ENCODE data around the gene NECAP2.

NECAP2 gene

GRCh38 chr1:16397120-16397519 lies 43.4 kb upstream of the NECAP2 start:
- Histone ChIP-seq H2AFZ (ENCODE audit: low read length) (no peak overlapping the region), H3K27me3 (replicated peaks; ENCODE audit: insufficient read depth, low read length) (no peaks in the 10 kb centered on the region), H3K27ac (ENCODE audit: low read length) (no peak overlapping the region), H3K9me3 (replicated peaks; ENCODE audit: insufficient read depth, low read length) (no peaks in the 10 kb centered on the region), H3K79me2 (ENCODE audit: low read length) (peaks cover 24% of the 10 kb centered on the region), H3F3A (ENCODE audit: insufficient read depth, low read length) (no peaks in the 10 kb centered on the region), H3K4me3 (ENCODE audit: low read length) (no peak overlapping the region), H4K20me1 (ENCODE audit: insufficient read depth, low read length) (peaks cover 19% of the 10 kb centered on the region), H3K9ac (ENCODE audit: low read length) (no peak overlapping the region), H3K4me1 (ENCODE audit: low read length) (no peaks in the 10 kb centered on the region), H3K4me2 (ENCODE audit: low read depth, low read length) (no peak overlapping the region), H3K36me3 (replicated peaks; ENCODE audit: insufficient read depth, low read length) (0 out of 2 replicates have a peak, but pooled peaks cover 3% of the 10 kb centered on the region), H3K9me2 (replicated peaks; ENCODE audit: insufficient read depth, low read length) (no peaks in the 10 kb centered on the region)
- DNase-seq, result no peak
- TF ChIP-seq EZH2phosphoT487 (IDR thresholded peaks at IDR 0.05; ENCODE audit: low read length) (no peak), EZH2 (optimal IDR thresholded peaks at IDR 0.05; ENCODE audit: low read depth, low read length) (no peak), CTCF (IDR thresholded peaks at IDR 0.05; ENCODE audit: low read length) (no peak)

- H3K27ac ChIP-seq (ENCODE audit: low read length), result no peak overlapping the region
- H3F3A ChIP-seq (ENCODE audit: insufficient read depth, low read length), result no peaks in the 10 kb centered on the region
- H3K4me2 ChIP-seq (ENCODE audit: low read depth, low read length), result no peak overlapping the region
- no peak for DNase-seq
- TF ChIP-seq EZH2phosphoT487 (IDR thresholded peaks at IDR 0.05; ENCODE audit: low read length) (no peak), EZH2 (optimal IDR thresholded peaks at IDR 0.05; ENCODE audit: low read depth, low read length) (no peak), CTCF (IDR thresholded peaks at IDR 0.05; ENCODE audit: low read length) (no peak)
- no peaks in the 10 kb centered on the region for H3K9me3 ChIP-seq (replicated peaks; ENCODE audit: insufficient read depth, low read length)
- H3K79me2 ChIP-seq (ENCODE audit: low read length), result peaks cover 10% of the 10 kb centered on the region
- H3K36me3 ChIP-seq (replicated peaks; ENCODE audit: insufficient read depth, low read length), result 0 out of 2 replicates have a peak, but pooled peaks cover 3% of the 10 kb centered on the region
- H2AFZ ChIP-seq (ENCODE audit: low read length), result no peak overlapping the region
- no peak overlapping the region for H3K4me3 ChIP-seq (ENCODE audit: low read length)
- H4K20me1 ChIP-seq (ENCODE audit: insufficient read depth, low read length), result 0 out of 2 replicates have a peak, but pooled peaks cover 5% of the 10 kb centered on the region
- H3K4me1 ChIP-seq (ENCODE audit: low read length), result no peaks in the 10 kb centered on the region
- no peak overlapping the region for H3K9ac ChIP-seq (ENCODE audit: low read length)
- H3K9me2 ChIP-seq (replicated peaks; ENCODE audit: insufficient read depth, low read length), result no peaks in the 10 kb centered on the region
- no peaks in the 10 kb centered on the region for H3K27me3 ChIP-seq (replicated peaks; ENCODE audit: insufficient read depth, low read length)
These were observed 42.1 kb upstream of the NECAP2 start for GRCh38 chr1:16398371-16398953.

- no peaks in the 10 kb centered on the region for H3K79me2 ChIP-seq (ENCODE audit: low read length)
- H2AFZ ChIP-seq (ENCODE audit: low read length), result no peak overlapping the region
- no peak overlapping the region for H3K9ac ChIP-seq (ENCODE audit: low read length)
- no peak for TF ChIP-seq EZH2phosphoT487 (IDR thresholded peaks at IDR 0.05; ENCODE audit: low read length)
- no peak for TF ChIP-seq CTCF (IDR thresholded peaks at IDR 0.05; ENCODE audit: low read length)
- no peak for TF ChIP-seq EZH2 (optimal IDR thresholded peaks at IDR 0.05; ENCODE audit: low read depth, low read length)
- H3K9me3 ChIP-seq (replicated peaks; ENCODE audit: insufficient read depth, low read length), result no peaks in the 10 kb centered on the region
- no peak overlapping the region for H3K4me3 ChIP-seq (ENCODE audit: low read length)
- no peaks in the 10 kb centered on the region for H3F3A ChIP-seq (ENCODE audit: insufficient read depth, low read length)
- H3K36me3 ChIP-seq (replicated peaks; ENCODE audit: insufficient read depth, low read length), result no peaks in the 10 kb centered on the region
- H3K4me1 ChIP-seq (ENCODE audit: low read length), result no peaks in the 10 kb centered on the region
- H4K20me1 ChIP-seq (ENCODE audit: insufficient read depth, low read length), result no peaks in the 10 kb centered on the region
- no peak overlapping the region for H3K27ac ChIP-seq (ENCODE audit: low read length)
- no peaks in the 10 kb centered on the region; the same call in 1 of the 2 replicates for H3K27me3 ChIP-seq (replicated peaks; ENCODE audit: insufficient read depth, low read length)
- DNase-seq, result no peak
- no peaks in the 10 kb centered on the region for H3K9me2 ChIP-seq (replicated peaks; ENCODE audit: insufficient read depth, low read length)
- H3K4me2 ChIP-seq (ENCODE audit: low read depth, low read length), result no peak overlapping the region
These were observed 37.8 kb upstream of the NECAP2 start for GRCh38 chr1:16402742-16403141.
